NCI-H446 treated with DMSO at 0.1 percent for 48 hours (cell line): ENCODE results near the gene ETV7.

Experiments used
- DNase-seq: peaks from one replicate; lab custom pipeline; 2025; lab: John Stamatoyannopoulos, UW

The ETV7 gene

GRCh38 chr6:36383606-36384005 is 3.9 kb downstream of the ETV7 start:
- DNase-seq, result no peak

- no peak for DNase-seq
Observed at GRCh38 chr6:36382976-36383375, 4.5 kb downstream of the ETV7 start.

GRCh38 chr6:36381502-36382389 is 5.7 kb downstream of the ETV7 start:
- DNase-seq, result no peak

GRCh38 chr6:36380166-36380565 is 7.3 kb downstream of the ETV7 start:
- no peak for DNase-seq

GRCh38 chr6:36378936-36379335 is 8.5 kb downstream of the ETV7 start:
- DNase-seq, result no peak

GRCh38 chr6:36378243-36378920 is 9.1 kb downstream of the ETV7 start:
- no peak for DNase-seq

- no peak for DNase-seq
Observed at GRCh38 chr6:36377594-36377993, 9.9 kb downstream of the ETV7 start.

GRCh38 chr6:36376742-36377141 is 10.7 kb downstream of the ETV7 start:
- no peak for DNase-seq

- DNase-seq, result no peak
Observed at GRCh38 chr6:36376183-36376582, 11.3 kb downstream of the ETV7 start.

GRCh38 chr6:36375644-36376155 is 11.8 kb downstream of the ETV7 start:
- DNase-seq, result no peak

GRCh38 chr6:36374972-36375371 is 12.5 kb downstream of the ETV7 start:
- DNase-seq, result no peak

- DNase-seq, result no peak
Observed at GRCh38 chr6:36374194-36374593, 13.3 kb downstream of the ETV7 start.

- DNase-seq, result no peak
Observed at GRCh38 chr6:36373368-36374019, 14.0 kb downstream of the ETV7 start.

- DNase-seq, result no peak
Observed at GRCh38 chr6:36372088-36372487, 15.4 kb downstream of the ETV7 start.

GRCh38 chr6:36371211-36371610 is 16.3 kb downstream of the ETV7 start:
- DNase-seq, result no peak

- DNase-seq, result no peak
Observed at GRCh38 chr6:36370638-36371037, 16.8 kb downstream of the ETV7 start.

GRCh38 chr6:36368921-36369865 is 18.3 kb downstream of the ETV7 start:
- DNase-seq, result no peak

GRCh38 chr6:36368421-36368820 is 19.0 kb downstream of the ETV7 start:
- no peak for DNase-seq

GRCh38 chr6:36367743-36368142 is 19.7 kb downstream of the ETV7 start:
- no peak for DNase-seq

GRCh38 chr6:36364669-36365479 is 22.6 kb downstream of the ETV7 start:
- DNase-seq, result no peak
